GM19023 (cell line): ENCODE results near the gene AIFM2.
"Not testable (repeated sequence)": the region's sequence is repeated elsewhere in the genome, so short reads cannot be mapped to it uniquely, and the experiment has no call there.

ENCODE experiments used
- ATAC-seq: cut with Tn5 transposase; IDR thresholded peaks from one replicate; pipeline ENCODE4 v1.9.1; 2021; ENCODE audit warnings: mild to moderate bottlenecking, moderate library complexity; ENCODE audit not compliant: unreplicated experiment

AIFM2 gene

GRCh38 chr10:70096016-70096704, 36.5 kb downstream of the AIFM2 start:
- ATAC-seq: no peak

GRCh38 chr10:70094250-70094649, 38.4 kb downstream of the AIFM2 start:
- ATAC-seq: no peak

- no peak for ATAC-seq
These were observed 39.2 kb downstream of the AIFM2 start for GRCh38 chr10:70093335-70093944.

GRCh38 chr10:70092389-70092718, 40.3 kb downstream of the AIFM2 start:
- no peak for ATAC-seq

- no peak for ATAC-seq
These were observed 41.7 kb downstream of the AIFM2 start for GRCh38 chr10:70090951-70091350.

- no peak for ATAC-seq
These were observed 42.6 kb downstream of the AIFM2 start for GRCh38 chr10:70090013-70090412.

- ATAC-seq: no peak
These were observed 44.3 kb downstream of the AIFM2 start for GRCh38 chr10:70088308-70088698.

GRCh38 chr10:70087616-70088307, 44.9 kb downstream of the AIFM2 start:
- ATAC-seq: no peak

- no peak for ATAC-seq
These were observed 46.5 kb downstream of the AIFM2 start for GRCh38 chr10:70085975-70086613.

- ATAC-seq: no peak
These were observed 48.4 kb downstream of the AIFM2 start for GRCh38 chr10:70084189-70084588.

- ATAC-seq: not testable (repeated sequence)
These were observed 51.8 kb downstream of the AIFM2 start for GRCh38 chr10:70080789-70081188.

- no peak for ATAC-seq
These were observed 53.7 kb downstream of the AIFM2 start for GRCh38 chr10:70078937-70079336.

- no peak for ATAC-seq
These were observed 54.3 kb downstream of the AIFM2 start for GRCh38 chr10:70078329-70078728.

- ATAC-seq: no peak
These were observed 57.7 kb downstream of the AIFM2 start for GRCh38 chr10:70074971-70075370.

- no peak for ATAC-seq
These were observed 58.5 kb downstream of the AIFM2 start for GRCh38 chr10:70074165-70074564.

GRCh38 chr10:70070834-70071233, 61.8 kb downstream of the AIFM2 start:
- no peak for ATAC-seq

- no peak for ATAC-seq
These were observed 63.3 kb downstream of the AIFM2 start for GRCh38 chr10:70069346-70069745.

- no peak for ATAC-seq
These were observed 63.7 kb downstream of the AIFM2 start for GRCh38 chr10:70068925-70069324.

- no peak for ATAC-seq
These were observed 65.0 kb downstream of the AIFM2 start for GRCh38 chr10:70067586-70067985.

- ATAC-seq: no peak
These were observed 66.4 kb downstream of the AIFM2 start for GRCh38 chr10:70066190-70066589.

- no peak for ATAC-seq
These were observed 68.1 kb downstream of the AIFM2 start for GRCh38 chr10:70064486-70064885.
